NK-92 (cell line): ENCODE data around the gene RAPH1.

Experiments
- DNase-seq: peaks from one replicate; lab custom pipeline; 2025; ENCODE audit not compliant: unreplicated experiment; lab: John Stamatoyannopoulos, UW

RAPH1 gene

DNA sequence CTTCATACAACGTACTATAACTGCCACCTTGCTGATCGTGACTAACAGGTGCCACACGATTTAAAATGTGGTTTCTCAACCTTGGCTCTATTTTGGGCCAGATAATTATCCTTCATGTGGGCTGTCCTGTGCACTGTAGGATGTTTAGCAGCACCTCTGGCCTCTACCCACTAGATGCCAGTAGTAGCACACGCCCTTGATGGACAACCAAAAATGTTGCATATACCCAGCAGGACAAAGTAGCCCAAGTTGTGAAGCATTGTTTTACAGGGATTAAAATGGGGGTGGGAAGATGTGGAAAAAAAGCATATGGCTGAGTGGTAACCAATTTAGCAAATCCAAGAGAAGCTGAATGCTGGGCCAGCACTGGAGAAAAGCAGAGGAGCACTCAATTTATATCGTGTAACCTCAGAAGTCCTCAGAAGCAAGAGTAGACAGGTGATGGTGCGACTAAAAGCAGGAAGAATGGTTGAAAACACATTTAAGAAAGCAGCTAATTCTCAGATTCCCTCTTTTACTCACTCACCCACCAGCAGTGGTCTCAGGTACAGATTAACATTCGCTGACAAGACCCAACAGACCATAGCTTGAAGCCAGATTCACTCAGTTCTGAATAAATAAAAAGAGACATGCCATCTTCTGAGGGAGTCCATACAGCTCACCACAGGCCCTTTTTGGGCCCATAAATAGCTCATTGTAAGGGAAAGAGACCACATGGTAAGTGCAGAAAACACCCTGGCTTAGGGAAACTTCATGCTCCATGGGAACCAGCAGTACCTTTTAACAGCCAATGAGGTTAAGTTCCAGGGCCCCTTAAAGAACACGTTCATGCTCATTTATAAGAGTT is 50.6 kb downstream of the RAPH1 start:
- no peak for DNase-seq

DNA sequence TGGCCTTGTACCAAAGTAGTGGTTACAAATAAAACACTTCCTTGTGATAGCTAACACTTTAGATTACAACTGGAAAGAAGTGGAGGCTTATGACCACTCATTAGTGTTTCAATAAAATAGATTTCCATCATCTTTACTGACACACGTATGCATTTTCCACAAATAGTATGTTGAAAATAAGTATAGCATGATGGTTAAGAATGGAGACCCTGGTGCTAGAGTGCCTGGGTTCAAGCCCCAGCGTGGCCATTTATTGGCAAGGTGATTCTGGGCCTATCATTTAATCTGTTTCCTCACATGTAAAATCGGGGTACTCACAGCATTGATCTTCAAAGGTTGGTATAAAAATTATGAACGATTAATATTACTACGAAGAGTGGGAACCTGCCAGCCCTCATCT is 54.5 kb downstream of the RAPH1 start:
- DNase-seq = no peak

DNA sequence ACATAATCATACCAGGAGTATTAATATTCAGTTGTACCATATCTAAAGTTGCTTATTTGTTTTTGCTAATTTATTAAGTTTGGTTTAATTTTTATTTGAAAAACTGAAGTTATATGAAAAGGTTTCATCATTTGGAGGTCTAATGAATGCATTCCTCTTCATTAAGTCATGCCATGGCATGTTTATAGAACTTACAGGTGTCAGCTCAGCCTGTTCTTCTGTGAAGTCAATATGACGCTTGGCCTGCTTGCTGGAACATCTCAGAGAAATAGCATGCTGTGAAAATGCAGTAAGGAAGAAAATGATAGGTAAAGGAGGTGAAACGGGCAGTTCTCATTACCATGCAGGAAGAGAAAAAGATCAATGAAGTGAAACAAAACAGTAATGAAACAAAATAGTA is 58.2 kb downstream of the RAPH1 start:
- no peak for DNase-seq

DNA sequence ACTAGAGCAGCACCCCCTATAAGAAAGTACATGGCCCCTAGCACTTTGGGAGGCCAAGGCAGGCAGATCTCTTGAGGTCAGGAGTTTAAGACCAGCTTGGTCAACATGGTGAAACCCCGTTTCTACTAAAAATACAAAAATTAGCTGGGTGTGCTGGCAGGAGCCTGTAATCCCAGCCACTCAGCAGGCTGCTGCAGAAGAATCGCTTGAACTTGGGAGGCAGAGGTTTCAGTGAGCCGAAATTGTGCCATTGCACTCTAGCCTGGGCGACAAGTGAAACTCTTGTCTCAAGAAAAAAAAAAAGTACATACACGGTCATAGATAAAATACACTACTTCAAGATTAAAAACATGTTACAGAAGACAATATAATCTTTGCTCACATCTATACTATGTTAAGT is 63.8 kb downstream of the RAPH1 start:
- no peak for DNase-seq

DNA sequence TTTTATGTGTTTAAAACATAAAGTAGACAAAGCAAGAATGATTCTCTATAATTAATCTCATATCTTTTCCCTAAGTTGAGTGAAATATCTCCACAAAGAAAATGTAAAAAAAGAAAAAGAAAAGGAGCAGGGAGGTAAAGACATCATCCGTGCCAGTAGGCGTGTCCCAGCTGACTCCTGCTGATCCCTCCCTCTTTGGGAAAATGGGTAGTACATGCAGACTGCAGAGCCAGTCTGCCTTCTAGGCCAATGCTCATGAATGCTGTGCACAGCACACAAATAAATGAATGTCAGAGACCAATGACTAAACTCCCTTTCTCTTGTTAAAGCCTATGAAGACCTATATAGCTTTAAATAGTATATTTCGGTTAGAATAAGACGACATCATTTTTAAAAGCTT is 64.7 kb downstream of the RAPH1 start:
- no peak for DNase-seq

DNA sequence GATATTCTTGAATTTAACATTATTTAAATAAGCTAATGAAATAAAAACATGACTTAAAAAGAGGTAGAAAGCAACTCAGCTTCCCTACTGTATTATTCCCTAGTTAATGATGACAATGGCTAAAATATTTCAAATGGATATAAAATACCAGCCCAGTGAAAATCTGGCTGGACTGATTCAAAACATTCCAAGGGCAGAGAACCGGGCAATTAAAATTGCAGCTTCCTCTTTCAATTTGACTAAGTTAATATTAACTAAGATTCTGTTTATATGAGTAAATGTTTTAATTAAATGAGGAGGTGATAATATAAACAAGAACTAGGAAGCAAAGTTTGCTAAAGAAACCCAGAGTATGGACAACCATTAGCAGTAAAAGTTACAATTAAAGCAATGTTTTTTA is 65.6 kb downstream of the RAPH1 start:
- DNase-seq = no peak

DNA sequence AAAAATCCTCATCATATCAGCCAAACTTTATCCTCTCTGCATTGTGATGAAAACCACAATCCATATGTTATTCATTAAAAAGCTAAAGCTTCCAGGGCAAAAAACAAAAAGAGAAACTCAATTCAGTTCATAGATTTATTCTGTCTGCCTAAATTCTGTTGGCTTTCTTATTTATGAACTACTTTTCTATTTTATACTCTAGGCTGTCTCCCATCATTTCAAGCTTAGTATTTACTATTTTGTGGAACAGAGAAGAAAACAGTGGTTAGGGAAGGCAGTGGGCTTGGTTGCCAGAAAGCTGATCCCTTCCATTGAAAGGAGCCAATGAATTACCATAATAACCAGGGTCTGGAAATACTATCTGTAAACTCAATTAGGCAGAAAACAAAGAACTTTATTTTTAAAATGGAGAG is 71.8 kb downstream of the RAPH1 start:
- no peak for DNase-seq

DNA sequence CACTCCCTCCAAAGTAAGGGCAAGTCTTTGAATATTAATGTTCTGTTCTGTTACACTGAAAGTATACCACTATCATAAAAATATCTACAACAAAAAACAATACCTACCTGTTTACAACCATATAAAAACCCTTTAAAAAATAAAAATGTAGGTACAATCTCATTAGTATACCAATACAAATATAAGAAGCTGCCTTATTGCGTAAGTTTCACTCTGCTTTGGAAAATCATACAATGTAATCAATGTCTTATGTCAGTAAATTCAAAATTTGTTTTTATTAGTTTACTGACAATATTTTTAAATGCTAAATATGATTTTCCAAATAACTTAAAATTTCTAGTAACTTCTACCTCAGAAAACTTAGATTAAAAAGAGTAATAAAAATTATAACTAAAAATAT is 72.8 kb downstream of the RAPH1 start:
- DNase-seq = no peak

DNA sequence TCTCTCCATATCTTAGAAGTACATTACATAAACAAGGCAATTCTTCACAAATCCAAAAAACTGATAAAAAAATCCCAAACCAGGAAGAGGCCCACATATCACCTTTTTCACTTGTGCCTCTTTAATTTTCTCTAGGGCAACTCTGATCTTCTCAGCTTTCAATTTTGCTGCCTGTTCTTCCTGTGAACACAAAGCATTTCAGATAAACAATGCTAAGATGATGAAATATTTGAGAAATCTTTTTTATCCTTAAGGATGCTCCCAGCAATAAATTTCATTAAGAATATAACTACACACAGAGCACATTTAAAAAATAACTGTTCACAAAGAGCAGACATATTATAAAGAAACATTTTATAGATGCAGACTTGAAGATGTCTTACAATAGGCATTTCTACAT is 73.4 kb downstream of the RAPH1 start:
- no peak for DNase-seq

DNA sequence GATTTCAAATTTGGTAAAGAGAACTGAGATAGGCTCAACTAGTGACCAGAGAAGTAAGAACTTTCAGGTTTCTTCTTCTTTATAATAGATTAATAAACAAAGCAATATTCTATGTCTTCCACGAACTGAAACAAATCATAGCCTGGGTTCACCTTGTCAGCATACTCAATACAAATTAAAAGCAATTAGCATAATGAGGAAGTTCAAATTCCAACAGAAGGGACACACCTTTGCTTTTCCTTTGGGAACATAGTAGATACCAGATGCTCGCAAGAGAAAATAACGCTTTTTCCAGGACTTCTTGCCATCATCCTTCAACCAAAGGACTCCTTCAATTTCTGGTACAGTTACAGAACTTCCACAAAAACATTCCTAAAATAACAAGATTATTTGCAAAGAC is 79.9 kb downstream of the RAPH1 start:
- no peak for DNase-seq

DNA sequence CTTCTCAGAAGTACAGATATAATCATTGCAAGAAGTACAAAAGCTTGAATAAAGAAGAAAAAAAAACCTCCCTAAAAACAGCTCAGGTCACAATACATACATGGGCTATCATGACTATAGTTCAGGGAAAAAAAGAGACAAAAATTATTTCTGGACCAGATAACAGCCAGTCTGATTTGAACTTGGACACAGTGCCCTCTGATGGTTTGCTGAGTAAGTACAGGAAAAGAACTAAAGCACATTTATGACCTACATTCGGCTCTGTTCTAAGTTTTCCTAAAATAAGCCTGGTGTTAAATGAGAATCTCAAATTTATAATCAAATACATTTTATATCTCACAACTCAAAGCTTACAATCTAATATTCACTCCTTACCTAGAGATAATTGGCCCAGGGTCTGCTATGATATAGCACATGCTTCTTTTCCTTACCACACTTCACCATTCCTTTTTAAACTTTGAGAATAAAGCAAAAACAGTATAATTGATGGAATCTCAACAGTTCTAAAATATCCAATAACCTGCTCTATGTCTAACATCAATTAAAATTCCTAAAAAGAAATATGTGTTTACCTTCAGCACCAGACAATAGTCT is 81.1 kb downstream of the RAPH1 start:
- DNase-seq = no peak

DNA sequence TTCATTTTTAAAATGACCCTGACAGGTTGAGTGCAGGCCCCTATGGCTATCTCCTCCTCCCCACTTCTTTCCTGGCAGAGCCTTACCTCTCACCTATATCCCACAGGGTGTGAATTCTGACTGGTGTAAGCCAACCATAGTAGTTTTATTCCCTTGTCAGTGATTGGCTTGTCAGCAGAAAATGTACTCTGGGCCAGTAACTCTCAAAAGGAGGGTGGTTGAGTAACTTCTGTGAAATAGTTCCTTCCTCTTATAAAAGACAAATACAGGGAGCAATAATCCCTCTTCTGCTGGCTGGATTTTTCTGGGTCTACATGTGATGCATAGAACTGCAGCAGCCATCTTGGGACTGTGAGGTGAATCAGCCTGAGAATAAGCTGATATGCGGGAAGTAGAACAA is 83.4 kb downstream of the RAPH1 start:
- no peak for DNase-seq

DNA sequence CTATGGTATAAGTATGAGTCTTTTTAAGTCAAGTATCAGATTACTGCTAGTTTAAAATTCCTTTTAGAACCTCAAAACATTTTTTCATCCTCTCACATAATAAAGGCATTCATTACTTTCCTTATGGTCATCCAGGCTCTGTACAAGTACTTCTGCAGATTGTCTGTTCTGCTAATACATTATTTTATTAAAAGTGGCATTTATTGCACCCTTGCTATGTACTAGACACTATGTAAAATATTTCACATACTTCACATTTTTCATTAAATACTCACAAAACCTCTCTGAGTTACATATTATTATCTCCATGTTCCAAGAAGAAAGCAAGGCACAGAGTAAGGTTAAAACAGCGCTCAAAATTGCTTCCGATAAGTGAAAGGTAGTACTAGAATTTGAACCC is 84.1 kb downstream of the RAPH1 start:
- DNase-seq = no peak

DNA sequence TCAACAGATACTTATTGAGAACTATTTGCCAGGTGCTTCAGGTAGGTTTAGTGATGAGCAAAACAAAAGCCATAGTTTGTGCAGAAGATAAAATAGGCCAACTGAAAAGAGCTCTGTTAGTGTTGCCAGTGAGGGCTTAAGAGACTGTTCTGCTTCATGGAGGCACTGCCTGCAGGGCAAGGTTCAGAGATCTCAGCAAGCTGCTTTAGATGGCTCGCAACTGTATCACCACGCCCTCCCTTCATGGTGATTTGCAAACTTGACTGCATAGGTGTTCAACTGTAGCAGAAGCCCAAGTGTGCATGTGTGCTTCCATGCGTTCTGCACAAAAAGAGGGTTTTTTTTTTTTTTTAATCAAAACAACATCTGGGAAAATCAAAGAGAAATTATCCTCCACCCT is 84.5 kb downstream of the RAPH1 start:
- DNase-seq = no peak

DNA sequence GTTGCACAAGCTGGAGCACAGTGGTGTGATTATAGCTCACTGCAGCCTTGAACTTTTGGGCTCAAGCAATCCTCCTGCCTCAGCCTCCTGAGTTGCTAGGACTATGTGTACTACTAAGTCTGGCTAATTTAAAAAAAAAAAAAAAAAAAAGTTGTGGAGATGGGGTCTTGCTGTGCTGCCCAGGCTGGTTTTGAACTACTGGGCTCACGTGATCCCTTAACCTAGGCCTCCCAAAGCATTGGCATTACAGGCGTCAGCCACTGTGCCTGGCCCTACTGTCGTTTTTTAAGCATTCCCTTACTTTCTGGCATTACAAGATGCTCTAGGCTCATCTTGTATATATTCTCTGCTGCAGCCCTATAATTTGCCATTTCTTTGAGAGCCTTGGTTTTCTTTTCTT is 88.3 kb downstream of the RAPH1 start:
- no peak for DNase-seq

DNA sequence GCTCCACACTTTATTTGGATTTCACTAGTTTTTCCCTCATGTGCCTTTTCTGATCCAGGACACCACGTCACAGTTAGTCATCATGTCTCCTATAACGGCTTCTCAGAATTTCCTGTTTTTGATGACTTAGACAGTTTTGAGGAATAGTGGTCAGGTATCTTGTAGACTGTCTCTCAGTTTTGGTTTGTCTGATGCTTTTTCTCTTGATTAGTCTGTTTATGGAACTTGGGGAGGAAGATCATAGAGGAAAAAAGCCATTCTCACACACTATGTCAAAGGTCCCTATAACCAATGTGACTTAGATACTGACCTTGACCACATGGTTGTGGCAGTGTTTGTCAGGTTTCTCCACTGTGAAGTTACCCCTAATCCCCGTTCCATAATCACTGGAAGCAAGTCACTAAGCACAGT is 89.0 kb downstream of the RAPH1 start:
- no peak for DNase-seq

DNA sequence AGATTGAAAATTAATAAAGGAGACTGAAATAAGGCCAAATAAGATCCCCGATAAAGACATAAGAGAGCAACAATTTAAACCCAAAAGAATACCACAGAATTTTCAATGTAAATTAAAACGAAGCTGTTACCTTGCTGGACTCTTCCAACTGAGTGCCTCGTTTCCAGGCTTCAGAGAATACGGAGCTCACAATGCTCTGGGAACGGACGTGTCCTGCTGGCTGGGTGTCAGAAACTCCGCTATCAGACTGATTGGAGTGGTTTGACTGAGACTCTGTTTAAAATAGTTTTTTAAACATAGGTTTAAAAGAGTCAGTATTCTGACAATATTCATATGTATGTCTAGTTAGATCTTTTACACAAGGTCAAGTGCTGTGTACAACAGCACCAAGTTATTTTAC is 90.4 kb downstream of the RAPH1 start:
- DNase-seq = no peak

DNA sequence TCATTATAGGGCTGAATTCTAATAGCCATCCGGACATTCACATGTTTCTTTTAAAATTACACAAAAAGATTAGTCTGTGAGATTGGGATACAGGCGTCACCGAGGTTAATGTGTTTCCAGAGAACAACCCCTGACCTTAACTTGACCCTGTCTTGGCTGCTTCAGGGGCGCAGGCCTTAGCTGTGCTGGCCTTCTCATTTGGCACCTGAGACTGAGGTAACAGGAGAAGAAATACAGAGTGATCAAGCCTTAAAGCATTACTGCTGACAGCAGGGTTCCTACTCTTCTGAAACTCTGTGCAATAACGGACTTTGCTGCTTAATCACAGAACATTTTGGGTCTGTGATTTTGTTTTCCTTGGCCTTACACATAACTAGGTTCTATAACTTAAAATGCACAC is 92.6 kb downstream of the RAPH1 start:
- DNase-seq = no peak

DNA sequence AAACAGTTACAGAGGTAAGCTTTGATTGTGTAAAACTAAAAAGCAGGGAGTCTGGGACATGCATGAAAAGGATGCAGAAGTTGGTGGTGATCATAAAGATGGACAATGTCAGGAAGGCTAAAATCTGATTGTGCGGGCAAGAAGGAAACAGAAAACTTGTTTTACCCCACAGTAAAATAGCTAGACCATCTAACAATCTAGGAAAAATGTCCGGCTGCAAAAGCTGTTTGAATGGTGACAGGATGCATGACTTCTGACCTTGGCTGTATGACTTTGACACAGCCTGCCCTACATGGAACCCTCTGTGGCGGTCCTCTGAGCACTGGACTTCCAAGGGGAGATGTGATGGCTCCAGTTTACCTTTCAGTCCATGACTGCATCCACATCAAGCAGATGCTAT is 93.6 kb downstream of the RAPH1 start:
- no peak for DNase-seq

DNA sequence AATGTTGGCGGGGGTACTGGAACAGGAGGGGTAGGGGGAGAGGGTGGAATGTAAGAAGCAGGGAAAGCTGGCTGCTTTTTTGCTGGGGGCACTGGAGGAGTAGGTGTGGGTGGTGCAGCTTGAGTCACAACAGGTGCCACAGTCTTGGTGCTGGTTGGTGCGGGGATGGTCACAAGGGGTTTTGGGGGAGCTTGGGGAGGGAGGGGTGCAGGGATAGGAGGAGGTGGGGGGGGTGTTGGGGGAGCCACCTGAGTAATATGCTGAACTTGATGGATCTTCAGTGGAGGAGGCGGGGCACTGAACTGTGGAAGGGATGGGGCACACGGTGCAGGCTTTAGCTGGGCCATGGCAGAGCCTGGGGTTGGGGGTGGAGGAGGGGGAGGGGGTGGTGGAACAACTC is 94.4 kb downstream of the RAPH1 start:
- DNase-seq = no peak

DNA sequence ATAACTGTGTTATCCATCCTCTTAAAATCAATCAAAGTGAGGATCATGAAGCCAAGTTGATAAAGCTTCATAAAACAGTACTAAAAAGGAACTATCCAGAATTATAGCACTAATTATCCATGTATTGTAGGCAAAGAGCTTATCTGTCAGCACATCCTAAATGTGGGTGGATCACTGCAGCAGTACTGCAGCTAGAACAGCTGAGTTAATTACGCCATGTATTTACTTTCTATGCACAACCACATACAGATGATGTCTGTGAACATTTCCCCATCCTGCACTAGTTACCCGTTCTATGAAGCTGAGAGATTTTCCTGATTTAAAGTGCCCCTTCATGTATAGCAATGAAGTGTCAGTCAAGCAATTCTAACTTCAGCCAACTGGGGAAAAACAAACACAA is 96.6 kb downstream of the RAPH1 start:
- DNase-seq = no peak

DNA sequence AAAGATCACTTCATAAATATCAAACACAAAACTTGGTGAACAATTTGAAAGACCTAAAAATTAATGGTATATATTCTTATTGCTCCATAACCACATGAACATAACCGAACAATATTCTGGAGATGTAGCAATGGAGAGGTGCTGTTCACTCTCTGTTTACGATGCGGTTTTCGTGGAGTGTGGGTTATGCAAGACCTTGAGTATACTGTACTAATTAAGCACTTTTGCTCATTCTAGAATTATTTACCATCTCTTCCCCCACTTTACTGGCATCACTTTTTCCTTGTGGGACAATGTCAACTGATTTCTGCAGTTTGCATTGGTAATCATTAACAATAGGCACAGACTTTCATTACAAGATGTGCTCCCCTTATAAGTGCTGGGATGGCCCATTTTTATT is 97.6 kb downstream of the RAPH1 start:
- DNase-seq = no peak

DNA sequence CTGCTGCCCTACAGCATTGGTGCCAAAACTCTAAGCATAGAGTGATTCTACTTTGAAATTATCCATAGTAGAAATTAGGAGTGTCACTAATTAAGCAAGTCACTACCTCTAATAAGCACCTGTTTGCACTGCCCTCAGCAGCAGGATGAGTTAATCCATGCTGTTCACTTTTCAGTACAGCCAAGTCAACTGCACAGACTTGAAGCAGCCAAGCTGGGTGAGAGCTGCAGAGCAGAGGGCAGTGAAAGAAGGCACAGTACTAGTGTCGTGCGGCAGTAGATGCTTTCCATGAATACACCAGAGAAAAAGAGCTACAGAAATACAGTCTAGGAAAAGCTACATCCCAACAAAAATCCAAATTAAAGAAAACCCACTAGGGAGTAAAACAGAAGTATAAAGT is 98.6 kb downstream of the RAPH1 start:
- DNase-seq = no peak
